Cardiac muscle cell (in vitro differentiated cells and primary cell): Measurements from ENCODE around the gene SLC26A2. TPM values are rescaled to one million over a fixed set of nuclear protein-coding genes. Genes with fewer than 3 reads are reported as not detected.
A peak's percentile ranks its signal among the peaks of the same experiment; 100 is the strongest.

Source experiments
- DNase-seq, 2 donors: peaks; one replicate each; pipeline versions ENCODE4 v3.0.0 to v3.0.0-alpha.2; 2010 to 2017; ENCODE audit warnings: low read depth in 1 of 2, low spot score in 1 of 2
- H3K27ac ChIP-seq: fragments of 200-600 bp; sonication (generic); 2 replicates; pipeline ENCODE4 v1.5.1; 2016
- H3K27me3 ChIP-seq: fragments of 200-600 bp; sonication (generic); 2 replicates; pipeline ENCODE4 v1.6.0; 2016; ENCODE audit warnings: control low read depth
- H3K36me3 ChIP-seq: fragments of 200-600 bp; sonication (generic); 2 replicates; pipeline ENCODE4 v1.5.1; 2016; ENCODE audit warnings: control low read depth
- H3K4me1 ChIP-seq: fragments of 200-600 bp; sonication (generic); 2 replicates; pipeline ENCODE4 v1.8.1; 2017; ENCODE audit warnings: low read depth, mild to moderate bottlenecking, mixed run types
- H3K4me3 ChIP-seq: fragments of 200-600 bp; sonication (generic); 2 replicates; pipeline ENCODE4 v1.5.1; 2016; ENCODE audit warnings: mild to moderate bottlenecking
- H3K9me3 ChIP-seq: fragments of 200-600 bp; sonication (generic); 2 replicates; pipeline ENCODE4 v1.5.1; 2017; ENCODE audit warnings: low read depth, mild to moderate bottlenecking, control low read depth
- CTCF ChIP-seq: IDR thresholded peaks from 2 replicates; pipeline ENCODE4 v1.5.1; 2012; ENCODE audit warnings: low read depth, mild to moderate bottlenecking, low read length
- polyA plus RNA-seq: library from polyadenylated mRNA; unstranded; fragments of >200 nt; fragmentation: Nextera tagmentation; extraction: Ambion mirVana; gene quantifications from 2 replicates; pipeline ENCODE4 v1.2.1, GENCODE V29; 2016
- total RNA-seq: library from RNA; depleted of rRNA; stranded (reverse); fragments of >200 nt; gene quantifications from 2 replicates; pipeline ENCODE4 v1.2.3, GENCODE V29; 2016

Gene SLC26A2
- total and polyA plus RNA-seq, 2 experiments from 2014 or later, result 4.4 to 7.0 TPM

GRCh38 chr5:149915392-149916260 is 44.9 kb upstream of the SLC26A2 start:
- Histone ChIP-seq H3K27me3 (no peaks in the 10 kb centered on the region), H3K4me1 (no peaks in the 10 kb centered on the region), H3K9me3 (no peaks in the 10 kb centered on the region), H3K27ac (no peak overlapping the region), H3K4me3 (no peak overlapping the region), H3K36me3 (no peaks in the 10 kb centered on the region)
- TF ChIP-seq CTCF, result no peak
- peak in 1 of 2 donors; percentile 17 for DNase-seq

- no peaks in the 10 kb centered on the region for H3K4me1 ChIP-seq
- no peak for DNase-seq
- H3K27ac ChIP-seq, result no peak overlapping the region
- H3K36me3 ChIP-seq, result no peaks in the 10 kb centered on the region
- no peak overlapping the region for H3K4me3 ChIP-seq
- H3K27me3 ChIP-seq, result no peaks in the 10 kb centered on the region
- H3K9me3 ChIP-seq, result no peaks in the 10 kb centered on the region
- TF ChIP-seq CTCF, result no peak
Measured at GRCh38 chr5:149916334-149917072, 44.1 kb upstream of the SLC26A2 start.

- H3K4me3 ChIP-seq, result no peak overlapping the region
- no peaks in the 10 kb centered on the region for H3K9me3 ChIP-seq
- no peaks in the 10 kb centered on the region for H3K27me3 ChIP-seq
- no peak for TF ChIP-seq CTCF
- no peaks in the 10 kb centered on the region for H3K36me3 ChIP-seq
- peak in 1 of 2 donors; percentile 27 for DNase-seq
- no peak overlapping the region for H3K27ac ChIP-seq
- H3K4me1 ChIP-seq, result no peaks in the 10 kb centered on the region
Measured at GRCh38 chr5:149917073-149917676, 43.4 kb upstream of the SLC26A2 start.

GRCh38 chr5:149921597-149921996 is 39.0 kb upstream of the SLC26A2 start:
- no peak for DNase-seq
- TF ChIP-seq CTCF, result no peak
- Histone ChIP-seq H3K9me3 (no peaks in the 10 kb centered on the region), H3K27me3 (no peaks in the 10 kb centered on the region), H3K27ac (no peak overlapping the region), H3K4me1 (no peaks in the 10 kb centered on the region), H3K36me3 (no peaks in the 10 kb centered on the region), H3K4me3 (no peak overlapping the region)

GRCh38 chr5:149922950-149923349 is 37.6 kb upstream of the SLC26A2 start:
- H3K4me3 ChIP-seq, result no peak overlapping the region
- TF ChIP-seq CTCF, result no peak
- H3K27ac ChIP-seq, result no peak overlapping the region
- no peaks in the 10 kb centered on the region for H3K4me1 ChIP-seq
- DNase-seq, result no peak
- no peaks in the 10 kb centered on the region for H3K9me3 ChIP-seq
- H3K27me3 ChIP-seq, result no peaks in the 10 kb centered on the region
- H3K36me3 ChIP-seq, result no peaks in the 10 kb centered on the region
